Neural cell (in vitro differentiated cells): ENCODE measurements around the gene MVD. TPM values are rescaled to one million over a fixed set of nuclear protein-coding genes. Genes with fewer than 3 reads are reported as not detected.
"Not testable (repeated sequence)": the region's sequence is repeated elsewhere in the genome, so short reads cannot be mapped to it uniquely, and the experiment has no call there.

ENCODE experiments used
- H2AFZ ChIP-seq: fragments of 200-600, 300-800 bp; sonication (generic), shearing (Covaris generic); 2 replicates; pipeline ENCODE4 v1.6.0; 2014; ENCODE audit warnings: low read depth, mild to moderate bottlenecking, antibody characterized with exemption, low read length, moderate library complexity
- H3F3A ChIP-seq: fragments of 200-600 bp; shearing (Covaris generic); 2 replicates; pipeline ENCODE4 v1.6.1; 2016; ENCODE audit warnings: mild to moderate bottlenecking, moderate library complexity, mixed read lengths, antibody characterized with exemption, low read length; ENCODE audit not compliant: insufficient read depth, poor library complexity, severe bottlenecking
- H3K27ac ChIP-seq: fragments of 200-600, 300-800 bp; sonication (generic), shearing (Covaris generic); 2 replicates; pipeline ENCODE4 v1.5.1; 2014; ENCODE audit warnings: mild to moderate bottlenecking, low read length, moderate library complexity
- H3K27me3 ChIP-seq: fragments of 300-800, 200-600 bp; sonication (generic), shearing (Covaris generic); 2 replicates; pipeline ENCODE4 v1.6.0; 2014; ENCODE audit warnings: mild to moderate bottlenecking, low read depth, low read length, moderate library complexity; ENCODE audit not compliant: insufficient read depth
- H3K36me3 ChIP-seq: fragments of 300-800, 200-600 bp; sonication (generic), shearing (Covaris generic); 2 replicates; pipeline ENCODE4 v1.5.1; 2014; ENCODE audit warnings: mild to moderate bottlenecking, antibody characterized with exemption, low read length, moderate library complexity; ENCODE audit not compliant: insufficient read depth
- H3K4me2 ChIP-seq: fragments of 300-800, 200-600 bp; sonication (generic), shearing (Covaris generic); 2 replicates; pipeline ENCODE4 v1.6.0; 2014; ENCODE audit warnings: mild to moderate bottlenecking, low read length
- H3K4me3 ChIP-seq: fragments of 300-800, 200-600 bp; sonication (generic), shearing (Covaris generic); 2 replicates; pipeline ENCODE4 v1.5.1; 2014; ENCODE audit warnings: mild to moderate bottlenecking, low read length, moderate library complexity
- H3K79me2 ChIP-seq: fragments of 200-600 bp; shearing (Covaris generic); replicated peaks from 2 replicates; pipeline ENCODE4 v1.6.0; 2014; ENCODE audit warnings: mild to moderate bottlenecking, low read length, moderate library complexity; ENCODE audit not compliant: insufficient read depth
- H3K9ac ChIP-seq: fragments of 300-800, 200-600 bp; sonication (generic), shearing (Covaris generic); 2 replicates; pipeline ENCODE4 v1.6.1; 2016; ENCODE audit warnings: mild to moderate bottlenecking, low read length, mixed read lengths
- H3K9me2 ChIP-seq: fragments of 200-600 bp; shearing (Covaris generic); 2 replicates; pipeline ENCODE4 v1.6.1; 2016; ENCODE audit warnings: mild to moderate bottlenecking, low read length, mixed read lengths; ENCODE audit not compliant: insufficient read depth
- H3K9me3 ChIP-seq: fragments of 200-600, 300-800 bp; sonication (generic), shearing (Covaris generic); 2 replicates; pipeline ENCODE4 v1.6.1; 2016; ENCODE audit warnings: mild to moderate bottlenecking, mixed run types, low read length, moderate library complexity, mixed read lengths
- H4K20me1 ChIP-seq: fragments of 200-600 bp; shearing (Covaris generic); 2 replicates; pipeline ENCODE4 v1.6.1; 2016; ENCODE audit warnings: mild to moderate bottlenecking, mixed run types; ENCODE audit not compliant: insufficient read depth
- CTCF ChIP-seq: fragments of 450-650 bp; IDR thresholded peaks from 2 replicates; pipeline ENCODE4 v1.5.1; 2014; ENCODE audit warnings: antibody characterized with exemption, mild to moderate bottlenecking, moderate library complexity; ENCODE audit not compliant: poor library complexity, severe bottlenecking
- EP300 ChIP-seq: fragments of 450-650 bp; conservative IDR thresholded peaks from 2 replicates; pipeline ENCODE4 v1.6.1; 2014; ENCODE audit warnings: antibody characterized with exemption, mild to moderate bottlenecking, moderate library complexity; ENCODE audit not compliant: poor library complexity, severe bottlenecking
- EZH2 ChIP-seq: fragments of 200-600, 300-800 bp; shearing (Covaris generic), sonication (generic); IDR thresholded peaks from 2 replicates; pipeline ENCODE4 v1.6.1; 2014; ENCODE audit warnings: antibody characterized with exemption, low read length, borderline replicate concordance, mild to moderate bottlenecking; ENCODE audit not compliant: insufficient read depth, poor library complexity, severe bottlenecking
- MXI1 ChIP-seq: fragments of 450-650 bp; conservative IDR thresholded peaks from 2 replicates; pipeline ENCODE4 v1.6.1; 2014; ENCODE audit warnings: antibody characterized with exemption, mild to moderate bottlenecking; ENCODE audit not compliant: poor library complexity, severe bottlenecking
- POLR2AphosphoS5 ChIP-seq: IDR thresholded peaks from 2 replicates; pipeline ENCODE4 v1.6.1; 2012
- RAD21 ChIP-seq: fragments of 450-650 bp; conservative IDR thresholded peaks from 2 replicates; pipeline ENCODE4 v1.6.1; 2014; ENCODE audit warnings: antibody characterized with exemption, mild to moderate bottlenecking, moderate library complexity
- REST ChIP-seq: IDR thresholded peaks from 2 replicates; pipeline ENCODE4 v1.6.1; 2012; ENCODE audit warnings: borderline replicate concordance
- SMC3 ChIP-seq: fragments of 450-650 bp; conservative IDR thresholded peaks from 2 replicates; pipeline ENCODE4 v1.6.1; 2014; ENCODE audit warnings: antibody characterized with exemption, mild to moderate bottlenecking, moderate library complexity; ENCODE audit not compliant: poor library complexity
- TAF1 ChIP-seq: IDR thresholded peaks from 2 replicates; pipeline ENCODE4 v1.6.1; 2012; ENCODE audit warnings: low read depth
- polyA plus RNA-seq: library from polyadenylated mRNA; depleted of rRNA; stranded (reverse); fragments of >200 nt; gene quantifications from 2 replicates; pipeline ENCODE4 v1.2.3, GENCODE V29; 2014

The MVD gene
- polyA plus RNA-seq, 1 donor from 2014 or later: 232 TPM

- TF ChIP-seq CTCF (peak; percentile 13), RAD21 (no peak), POLR2AphosphoS5 (no peak)
- Histone ChIP-seq H3K27ac (no peak overlapping the region), H3F3A (no peaks in the 10 kb centered on the region), H3K4me3 (no peak overlapping the region), H3K9ac (no peak overlapping the region), H3K9me3 (no peaks in the 10 kb centered on the region), H3K36me3 (no peaks in the 10 kb centered on the region), H2AFZ (no peak overlapping the region), H3K9me2 (no peaks in the 10 kb centered on the region), H3K4me2 (no peak overlapping the region), H3K79me2 (no peaks in the 10 kb centered on the region), H3K27me3 (no peaks in the 10 kb centered on the region), H4K20me1 (no peaks in the 10 kb centered on the region)
Observed at GRCh38 chr16:88610080-88610479, 52.8 kb downstream of the MVD start.

GRCh38 chr16:88609426-88609825 is 53.5 kb downstream of the MVD start:
- H3K27me3 ChIP-seq, H3K4me3 ChIP-seq, H3K9me2 ChIP-seq, H3K9ac ChIP-seq, H3K9me3 ChIP-seq, H3F3A ChIP-seq, H3K4me2 ChIP-seq, H3K27ac ChIP-seq, H3K36me3 ChIP-seq, H3K79me2 ChIP-seq, H4K20me1 ChIP-seq, H2AFZ ChIP-seq: not testable (repeated sequence)

- TF ChIP-seq SMC3 (no peak), POLR2AphosphoS5 (no peak), RAD21 (no peak), CTCF (no peak), REST (no peak), EP300 (no peak), MXI1 (no peak), TAF1 (no peak), EZH2 (no peak)
- Histone ChIP-seq H3K79me2 (no peaks in the 10 kb centered on the region), H3K9ac (no peak overlapping the region), H2AFZ (no peak overlapping the region), H3K36me3 (no peaks in the 10 kb centered on the region), H3K9me2 (no peaks in the 10 kb centered on the region), H3F3A (no peaks in the 10 kb centered on the region), H3K9me3 (no peaks in the 10 kb centered on the region), H3K27me3 (no peaks in the 10 kb centered on the region), H3K27ac (no peak overlapping the region), H3K4me2 (no peak overlapping the region), H4K20me1 (no peaks in the 10 kb centered on the region), H3K4me3 (no peak overlapping the region)
Observed at GRCh38 chr16:88608076-88608475, 54.8 kb downstream of the MVD start.
